HepG2 (cell line): ENCODE results near the gene NOSTRIN. TPM values are rescaled to one million over a fixed set of nuclear protein-coding genes. Genes with fewer than 3 reads are reported as not detected.

Source experiments
- DNMT3B ChIP-seq: conservative IDR thresholded peaks from 2 replicates; pipeline ENCODE4 v1.6.1; 2016; ENCODE audit warnings: missing biosample characterization, control low read depth
- EHMT2 ChIP-seq: fragments of 200-600 bp; sonication (generic); IDR thresholded peaks from 2 replicates; pipeline ENCODE4 v1.7.0; 2017; ENCODE audit warnings: antibody characterized with exemption, low read depth, low read length, borderline replicate concordance
- FOXK2 ChIP-seq: fragments of 450-650 bp; IDR thresholded peaks from 2 replicates; pipeline ENCODE4 v1.6.1; 2016
- FOXO4 ChIP-seq: sonication (generic); formaldehyde crosslinking; conservative IDR thresholded peaks from 2 replicates; pipeline ENCODE4 v1.8.1; 2023; ENCODE audit warnings: missing genetic modification reagents
- GMEB1 ChIP-seq: sonication (generic); formaldehyde crosslinking; IDR thresholded peaks from 2 replicates; pipeline ENCODE4 v1.5.1; 2020; ENCODE audit warnings: missing genetic modification reagents, mild to moderate bottlenecking, borderline replicate concordance
- HNRNPLL ChIP-seq: fragments of 200-400 bp; formaldehyde crosslinking; IDR thresholded peaks from 2 replicates; pipeline ENCODE4 v1.6.1; 2017; ENCODE audit warnings: mild to moderate bottlenecking, low read depth, low read length; ENCODE audit not compliant: poor library complexity, severe bottlenecking
- PHF8 ChIP-seq: sonication (generic); formaldehyde crosslinking; IDR thresholded peaks from 2 replicates; pipeline ENCODE4 v1.5.0; 2020; ENCODE audit warnings: missing genetic modification reagents
- RFXANK ChIP-seq: IDR thresholded peaks from 2 replicates; pipeline ENCODE4 v1.6.1; 2016
- SAP130 ChIP-seq: IDR thresholded peaks from 2 replicates; pipeline ENCODE4 v1.6.1; 2016; ENCODE audit warnings: low read depth
- TOPORS ChIP-seq: sonication (generic); formaldehyde crosslinking; IDR thresholded peaks from 2 replicates; pipeline ENCODE4 v1.8.0; 2023; ENCODE audit warnings: mild to moderate bottlenecking, missing genetic modification reagents
- ZNF251 ChIP-seq: sonication (generic); formaldehyde crosslinking; IDR thresholded peaks from 2 replicates; pipeline ENCODE4 v1.9.0; 2021; ENCODE audit warnings: mild to moderate bottlenecking, missing genetic modification reagents
- ZNF331 ChIP-seq: sonication (generic); formaldehyde crosslinking; IDR thresholded peaks from 2 replicates; pipeline ENCODE4 v1.4.0; 2020; ENCODE audit warnings: missing genetic modification reagents
- ZNF562 ChIP-seq: sonication (generic); formaldehyde crosslinking; IDR thresholded peaks from 2 replicates; pipeline ENCODE4 v1.8.0; 2022; ENCODE audit warnings: missing genetic modification reagents, borderline replicate concordance
- ZNF816 ChIP-seq: sonication (generic); formaldehyde crosslinking; IDR thresholded peaks from 2 replicates; pipeline ENCODE4 v1.8.0; 2022; ENCODE audit warnings: missing genetic modification reagents, mild to moderate bottlenecking, borderline replicate concordance
- polyA plus RNA-seq, 8 experiments: library from polyadenylated mRNA; depleted of rRNA in 3 of 8; stranded (reverse) in 7 of 8; unstranded in 1 of 8; fragments of >200 nt; fragmentation: Illumina TruSeq in 4 of 8; extraction: Trizol in 4 of 8; gene quantifications; 2 replicates each; pipeline versions ENCODE4 v1.2.1 to v1.2.3, GENCODE V29; 2011 to 2016; ENCODE audit warnings: low read depth in 4 of 8, missing spikeins in 1 of 8, mixed read lengths in 1 of 8; ENCODE audit not compliant: insufficient read depth in 1 of 8
- total RNA-seq, 5 experiments: library from RNA; depleted of rRNA; stranded (reverse); fragments of >200 nt; fragmentation: Illumina TruSeq; extraction: Trizol; gene quantifications; 2 replicates each; pipeline ENCODE4 v1.2.3, GENCODE V29; 2016; ENCODE audit warnings: low read depth in 1 of 5

NOSTRIN gene
- total and polyA plus RNA-seq, 2 of the 13 experiments (the other 11 are each of a cell fraction or from before 2014, with no cell fraction given), result 0.22 TPM

- TF ChIP-seq RFXANK (CRISPR knock-in tag), result no peak
- 0 out of 2 replicates have a peak, but pooled peaks have one; percentile 36 for TF ChIP-seq EHMT2
- no peak for TF ChIP-seq HNRNPLL
- no peak for TF ChIP-seq ZNF562 (CRISPR knock-in tag)
- TF ChIP-seq FOXK2, result no peak
- no peak for TF ChIP-seq TOPORS (CRISPR knock-in tag)
- TF ChIP-seq DNMT3B (CRISPR knock-in tag), result no peak
- no peak for TF ChIP-seq SAP130 (CRISPR knock-in tag)
- TF ChIP-seq ZNF251 (CRISPR knock-in tag), result no peak
- TF ChIP-seq GMEB1, result no peak
- TF ChIP-seq PHF8 (CRISPR knock-in tag), result no peak
- TF ChIP-seq FOXO4 (CRISPR knock-in tag), result no peak
- no peak for TF ChIP-seq ZNF816 (CRISPR knock-in tag)
- no peak for TF ChIP-seq ZNF331 (CRISPR knock-in tag)
- TF ChIP-seq, all 625 proteins: peak for 16
These were observed 28.5 kb upstream of the NOSTRIN start (continued) for GRCh38 chr2:168773719-168774521.
